Fibroblast of skin of back (primary cell): ENCODE data around the gene TMEM52. TPM values are rescaled to one million over a fixed set of nuclear protein-coding genes. Genes with fewer than 3 reads are reported as not detected.

Experiments
- DNase-seq: peaks from one replicate; pipeline ENCODE4 v3.0.0-alpha.2; 2013
- polyA plus RNA-seq, 2 experiments: library from polyadenylated mRNA; unstranded; fragments of 120-200 nt; gene quantifications; one replicate each; pipeline ENCODE4 v1.2.1, GENCODE V29; 2013; ENCODE audit not compliant: insufficient read length in 2 of 2

The TMEM52 gene
- 1.3 TPM for polyA plus RNA-seq (2013, experiment 1 of 2; ENCODE audit: insufficient read length)
- 0.85 TPM for polyA plus RNA-seq (2013, experiment 2 of 2; ENCODE audit: insufficient read length)

- no peak for DNase-seq
These were observed at the start of gene TMEM52 for GRCh38 chr1:1918901-1919303. Gene TMEM52 (minus strand): TSS chr1:1919279. CDS start chr1:1919265, 14 bp downstream.

- DNase-seq = no peak
These were observed 48.8 kb upstream of the TMEM52 start for GRCh38 chr1:1967879-1968278.

- no peak for DNase-seq
These were observed 48.1 kb upstream of the TMEM52 start for GRCh38 chr1:1967151-1967550.

GRCh38 chr1:1966071-1966740, 47.1 kb upstream of the TMEM52 start:
- DNase-seq = no peak

DNA sequence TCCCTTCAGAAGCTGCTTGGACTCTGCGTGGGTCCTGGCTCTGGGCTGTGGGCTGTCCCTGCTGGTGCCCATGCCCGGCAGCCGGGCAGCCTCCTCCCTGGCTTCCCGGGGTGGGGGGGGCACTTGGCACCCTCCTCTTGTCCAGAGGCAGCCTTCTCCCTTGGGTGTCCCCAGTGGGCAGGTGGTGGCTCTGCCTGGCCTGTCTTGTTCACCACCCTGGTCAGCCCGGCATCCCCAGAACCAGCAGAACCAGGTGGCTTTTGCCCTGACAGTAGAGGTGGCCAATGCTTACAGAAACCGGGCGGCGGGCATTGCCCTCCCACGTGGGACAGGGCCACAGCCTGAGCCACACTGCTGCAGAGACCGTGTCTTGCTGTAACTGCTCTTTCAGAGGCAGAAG, 46.5 kb upstream of the TMEM52 start:
- DNase-seq = no peak

GRCh38 chr1:1964811-1965210, 45.7 kb upstream of the TMEM52 start:
- no peak for DNase-seq

GRCh38 chr1:1963570-1963969, 44.5 kb upstream of the TMEM52 start:
- DNase-seq = no peak

DNA sequence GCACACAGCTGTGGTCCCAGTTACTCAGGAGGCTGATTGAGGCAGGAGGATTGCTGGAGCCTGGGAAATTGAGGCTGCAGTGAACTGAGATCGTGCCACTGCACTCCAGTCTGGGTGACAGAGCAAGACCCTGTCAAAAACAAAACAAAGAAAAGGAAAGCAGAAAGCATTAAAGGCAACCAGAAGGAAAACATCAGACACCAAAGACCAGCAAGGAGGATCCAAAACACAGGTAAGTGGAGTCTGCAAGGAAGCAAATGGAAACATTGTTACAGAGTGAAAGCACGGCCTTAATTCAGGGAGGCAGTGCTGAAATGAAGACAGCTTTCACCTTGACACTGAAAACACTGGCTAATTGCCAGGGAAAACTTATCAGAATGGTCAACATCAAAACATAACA, 43.7 kb upstream of the TMEM52 start:
- DNase-seq = no peak

- DNase-seq = no peak
These were observed 41.6 kb upstream of the TMEM52 start for GRCh38 chr1:1960480-1961196.

GRCh38 chr1:1959840-1960479, 40.9 kb upstream of the TMEM52 start:
- DNase-seq = peak; percentile 60

DNA sequence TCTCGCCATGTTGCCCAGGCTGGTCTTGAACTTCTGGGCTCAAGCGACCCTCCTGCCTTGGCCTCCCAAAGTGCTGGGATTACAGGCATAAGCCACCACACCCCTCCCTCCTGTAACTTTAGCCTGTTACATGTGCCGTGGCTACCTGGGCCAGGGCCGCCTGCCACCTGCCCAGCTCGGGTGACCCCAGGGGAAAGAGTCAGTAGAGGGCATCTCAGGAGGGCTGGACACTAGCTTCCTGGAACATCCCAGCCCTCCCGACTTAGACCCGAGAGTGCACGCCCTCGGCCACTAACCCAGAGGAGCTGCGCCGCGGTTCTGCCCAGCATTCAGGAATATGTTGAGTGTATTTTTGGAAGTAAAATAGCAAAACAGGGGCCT, 40.4 kb upstream of the TMEM52 start:
- DNase-seq = no peak

DNA sequence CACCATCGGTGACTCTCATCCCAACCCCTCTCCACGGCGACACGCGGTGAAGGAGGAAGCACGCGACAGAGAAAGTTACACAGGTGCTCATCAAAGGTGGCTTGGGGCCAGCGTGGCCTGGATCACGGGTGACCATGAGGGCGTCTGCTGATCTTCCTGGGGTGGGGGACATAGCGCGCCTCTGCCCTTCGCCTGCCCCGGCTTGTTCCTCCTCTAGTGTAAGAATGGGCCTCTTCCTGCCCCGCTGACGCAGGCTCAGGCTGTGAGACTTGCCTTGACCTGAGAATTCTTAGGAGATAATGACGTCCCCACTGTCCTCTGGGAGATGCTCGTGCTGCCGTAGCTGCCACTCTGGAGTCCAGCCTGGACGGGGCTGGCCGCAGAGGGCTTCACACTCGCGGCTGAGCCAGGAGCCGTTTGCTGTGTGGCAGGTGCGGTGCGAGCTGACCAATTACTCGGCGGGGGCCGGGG, 39.0 kb upstream of the TMEM52 start:
- no peak for DNase-seq

DNA sequence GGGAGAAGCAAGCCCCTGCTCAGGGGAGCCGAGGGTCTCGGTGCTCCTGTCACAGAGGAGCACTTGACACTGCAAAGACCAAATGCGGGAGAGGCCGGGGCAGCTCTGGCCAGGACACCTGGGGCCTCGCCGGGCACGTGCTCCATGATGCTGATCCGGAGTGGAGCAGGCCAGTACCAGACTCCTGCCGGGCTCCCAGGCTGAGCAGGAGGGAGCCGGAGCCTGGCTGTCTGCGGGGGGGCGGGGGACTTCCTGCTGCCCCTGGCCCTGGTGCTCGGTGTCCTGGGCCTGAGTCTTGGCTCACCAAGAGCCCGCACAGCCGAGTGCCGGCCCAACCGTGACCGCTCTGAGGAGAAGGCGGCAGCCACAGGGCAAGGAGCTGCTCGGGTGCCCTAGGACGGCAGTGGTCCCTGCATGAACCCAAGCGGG, 38.5 kb upstream of the TMEM52 start:
- no peak for DNase-seq

DNA sequence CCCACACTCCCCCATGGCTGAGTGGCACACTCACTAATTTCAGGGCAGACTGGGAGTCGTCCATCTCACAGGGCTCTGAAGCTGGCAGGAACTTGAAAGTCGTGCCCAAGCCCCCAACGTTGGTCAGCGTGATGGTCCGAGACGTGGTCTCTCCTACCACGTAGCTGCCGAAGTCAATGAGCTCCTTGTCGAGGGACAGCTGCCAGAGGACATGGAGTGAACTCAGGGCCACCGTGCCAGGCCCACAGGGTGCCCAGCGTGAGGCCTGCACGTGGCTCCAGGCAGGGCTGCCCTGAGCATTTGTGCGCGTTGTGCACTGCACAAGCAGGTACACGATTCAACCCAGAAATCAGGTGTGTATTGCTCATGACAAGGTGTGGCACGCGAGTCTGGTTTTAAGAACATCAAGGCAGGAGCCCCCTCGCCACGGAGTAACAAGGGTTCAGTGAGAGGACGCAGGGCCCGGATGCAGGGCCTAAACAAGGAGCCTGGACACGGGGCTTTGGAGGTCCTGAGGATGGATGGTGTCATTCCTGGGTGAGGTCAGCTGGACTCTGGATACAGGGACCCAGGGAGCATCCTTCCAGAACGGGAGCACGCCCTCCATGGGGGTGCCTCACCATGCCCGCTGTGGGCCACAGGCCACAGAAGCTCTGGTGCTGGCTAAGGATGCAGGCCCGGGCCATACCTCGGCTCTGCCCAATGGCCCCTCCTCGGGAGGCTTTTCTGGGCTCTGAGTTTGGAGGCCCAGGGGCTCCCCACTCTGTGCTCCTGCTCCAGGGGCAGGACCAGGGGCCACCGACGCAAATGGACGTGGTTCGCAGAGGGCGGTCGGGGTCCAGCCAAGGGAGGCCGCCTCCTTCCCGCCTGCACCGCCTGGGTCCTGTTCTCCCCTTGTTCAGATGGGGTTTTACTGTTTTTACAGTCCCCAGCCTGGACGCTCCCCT, 37.8 kb upstream of the TMEM52 start:
- no peak for DNase-seq

DNA sequence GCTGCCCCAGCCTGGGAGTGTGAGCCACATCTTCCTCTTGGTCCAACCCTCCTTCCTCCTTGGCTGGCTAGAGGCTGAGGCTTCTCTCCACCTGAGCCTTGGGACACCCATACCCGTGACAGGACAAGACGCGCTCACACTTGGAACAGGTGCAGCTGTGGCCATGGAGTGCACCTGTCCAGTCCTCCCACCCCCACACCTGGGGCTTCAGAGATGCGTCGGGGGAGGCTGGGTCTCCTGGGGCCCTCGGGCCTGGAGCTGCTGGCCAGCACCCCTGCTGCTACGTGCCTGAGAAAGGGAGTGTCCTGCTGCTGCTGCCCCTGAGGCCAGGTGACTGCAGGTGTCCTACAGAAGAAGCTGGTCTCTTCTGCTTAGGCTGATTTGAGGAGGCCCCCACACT, 37.0 kb upstream of the TMEM52 start:
- DNase-seq = no peak

DNA sequence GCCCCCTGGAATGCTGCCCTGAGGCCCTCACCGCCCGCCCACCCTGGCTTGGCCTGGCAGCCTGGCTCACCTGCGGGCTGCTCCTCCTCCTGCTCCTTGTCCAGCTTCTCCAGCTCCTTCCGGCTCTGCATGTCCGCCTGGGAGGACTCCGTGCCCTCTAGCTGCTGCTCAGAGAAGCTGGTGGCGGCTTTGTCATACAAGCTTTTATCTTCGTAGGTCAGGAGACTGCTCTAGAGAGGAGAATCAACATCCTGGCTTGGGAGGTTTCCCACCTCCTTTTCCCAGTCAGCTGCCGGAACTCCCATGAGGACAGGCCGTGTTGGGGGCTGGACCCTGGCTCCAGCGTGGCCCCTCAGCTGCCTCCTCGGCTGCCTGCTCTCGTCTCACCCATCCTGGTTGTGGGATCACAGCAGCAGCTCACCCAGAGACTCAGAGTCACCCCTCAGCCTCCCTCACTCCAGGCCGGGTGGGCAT, 36.6 kb upstream of the TMEM52 start:
- DNase-seq = no peak

DNA sequence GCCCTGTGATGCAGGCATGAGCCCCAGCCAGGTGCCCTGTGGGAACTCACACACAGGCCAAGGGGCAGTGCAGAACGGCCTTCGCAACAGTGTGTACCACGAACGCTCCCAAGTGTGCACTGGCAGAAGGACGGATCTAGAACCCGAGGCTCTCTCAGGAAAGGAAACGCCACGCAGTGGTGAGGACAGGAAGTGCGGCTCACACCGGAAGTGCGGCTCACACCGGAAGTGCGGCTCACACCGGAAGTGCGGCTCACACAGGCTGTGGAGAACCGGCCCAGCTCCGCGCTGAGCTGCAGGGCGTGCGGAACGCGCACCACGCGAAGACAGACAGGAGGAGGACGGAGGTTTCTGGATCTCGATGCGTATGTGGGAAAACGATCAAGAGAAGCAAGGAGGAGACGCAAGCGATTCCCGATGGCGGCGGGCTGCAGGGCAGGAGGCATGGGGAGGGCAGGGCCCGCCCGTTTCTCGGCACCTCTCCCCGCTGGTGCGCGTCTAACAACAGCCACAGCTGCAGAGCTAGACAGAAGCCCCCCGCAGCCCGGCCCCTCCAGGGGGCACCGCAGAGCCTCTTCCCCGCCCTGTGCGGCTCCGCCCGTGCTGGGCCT, 35.9 kb upstream of the TMEM52 start:
- no peak for DNase-seq

DNA sequence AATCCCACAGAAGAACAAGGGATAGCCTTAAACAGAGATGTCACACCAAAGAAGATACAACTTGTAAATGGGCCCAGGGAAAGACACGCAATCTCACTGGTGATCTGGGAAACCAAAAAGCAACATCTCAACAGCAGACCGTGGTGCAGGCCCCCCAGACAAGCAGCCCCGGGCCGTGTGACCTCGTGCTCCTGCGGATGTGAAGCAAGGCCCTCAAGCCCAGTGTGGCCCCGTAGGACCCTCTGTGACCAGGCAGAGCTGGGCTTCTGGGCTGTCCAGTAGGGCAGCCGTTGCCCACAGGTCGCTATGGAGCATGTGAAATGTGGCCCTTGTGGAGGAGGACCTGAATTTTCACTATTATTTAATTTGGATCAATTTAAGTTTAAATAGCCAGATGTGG, 34.9 kb upstream of the TMEM52 start:
- no peak for DNase-seq

DNA sequence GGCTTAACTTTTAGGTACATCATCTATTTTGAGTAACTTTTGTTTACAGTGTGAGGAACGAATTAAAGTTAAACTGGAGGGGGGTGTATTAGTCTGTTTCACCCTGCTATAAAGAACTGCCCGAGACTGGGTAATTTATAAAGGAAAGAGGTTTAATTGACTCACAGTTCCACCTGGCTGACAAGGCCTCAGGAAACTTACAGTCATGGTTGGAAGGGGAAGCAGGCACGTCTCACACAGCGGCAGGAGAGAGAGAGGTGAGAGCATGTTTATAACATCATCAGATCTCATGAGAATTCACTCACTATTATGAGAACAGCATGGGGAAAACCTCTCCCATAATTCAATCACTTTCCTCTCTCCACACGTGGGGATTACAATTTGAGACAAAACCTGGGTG, 31.9 kb upstream of the TMEM52 start:
- no peak for DNase-seq

DNA sequence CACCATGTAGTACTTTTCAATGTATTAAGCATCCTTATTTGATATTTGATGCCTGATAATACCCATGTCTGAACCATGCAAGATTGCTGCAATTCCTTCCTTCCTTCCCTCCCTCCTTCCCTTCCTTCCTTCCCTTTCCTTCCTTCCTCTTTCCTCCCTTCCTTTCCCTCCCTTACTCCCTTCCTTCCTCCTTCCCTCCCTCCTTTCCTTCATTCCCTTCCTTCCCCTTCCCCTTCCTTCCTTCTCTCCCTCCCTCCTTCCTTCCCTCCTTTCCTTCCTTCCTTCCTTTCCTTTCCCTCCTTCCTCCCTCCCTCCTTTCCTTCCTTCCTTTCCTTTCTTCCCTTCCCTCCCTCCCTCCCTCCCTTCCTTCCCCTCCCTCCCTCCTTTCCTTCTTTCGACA, 29.7 kb upstream of the TMEM52 start:
- no peak for DNase-seq

- no peak for DNase-seq
These were observed 28.4 kb upstream of the TMEM52 start for GRCh38 chr1:1947493-1947892.

DNA sequence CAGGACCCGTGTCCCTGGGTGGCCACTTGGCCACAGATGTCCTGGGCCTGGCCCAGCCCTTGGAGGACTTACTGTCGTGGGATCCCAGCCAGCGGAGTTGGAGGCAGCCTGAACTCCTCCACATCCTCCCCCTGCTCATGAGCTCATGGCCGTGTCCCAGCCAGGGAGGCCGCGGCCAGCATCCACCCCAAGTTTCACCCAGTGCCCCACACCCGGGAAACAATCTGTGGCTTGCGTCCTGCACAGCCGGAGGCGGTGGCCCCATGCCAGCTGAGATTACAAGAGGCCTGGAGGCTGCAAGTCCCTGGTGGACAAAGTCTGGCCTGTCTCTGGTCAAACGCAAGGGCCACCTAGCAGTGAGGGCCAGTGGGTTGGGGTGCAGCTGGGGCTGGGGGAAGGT, 27.5 kb upstream of the TMEM52 start:
- no peak for DNase-seq
